NB4 (cell line): ENCODE results near the gene SLC7A7.
"Not testable (repeated sequence)": the region's sequence is repeated elsewhere in the genome, so short reads cannot be mapped to it uniquely, and the experiment has no call there.

Source experiments
- POLR2A ChIP-seq: IDR thresholded peaks from 2 replicates; pipeline ENCODE4 v1.6.1; 2011; ENCODE audit warnings: mild to moderate bottlenecking; ENCODE audit not compliant: insufficient read length; ENCODE audit errors: extremely low read depth
- TF ChIP-seq, protein P1 (sequence below): IDR thresholded peaks from one replicate; pipeline ENCODE4 v1.5.1; 2012; ENCODE audit warnings: low read depth, low read length
- TF ChIP-seq, protein P2 (sequence below): IDR thresholded peaks from 2 replicates; pipeline ENCODE4 v1.6.1; 2011; ENCODE audit warnings: low read depth, low read length

DNA sequence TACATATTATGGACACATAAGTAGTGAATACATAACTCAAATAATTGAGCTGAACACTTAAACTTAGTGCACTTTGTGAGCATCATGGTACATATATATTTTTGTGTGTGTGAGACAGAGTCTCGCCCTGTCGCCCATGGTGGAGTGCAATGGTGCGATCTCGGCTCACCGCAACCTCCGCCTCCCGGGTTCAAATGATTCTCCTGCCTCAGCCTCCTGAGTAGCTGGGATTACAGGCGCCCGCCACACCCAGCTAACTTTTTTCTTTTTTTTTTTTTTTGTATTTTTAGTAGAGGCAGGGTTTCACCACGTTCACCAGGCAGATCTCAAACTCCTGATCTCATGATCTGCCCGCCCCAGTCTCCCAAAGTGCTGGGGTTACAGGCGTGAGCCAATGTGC is 36.9 kb upstream of the SLC7A7 start:
- not testable (repeated sequence) for TF ChIP-seq POLR2A
- TF ChIP-seq, protein P1, sequence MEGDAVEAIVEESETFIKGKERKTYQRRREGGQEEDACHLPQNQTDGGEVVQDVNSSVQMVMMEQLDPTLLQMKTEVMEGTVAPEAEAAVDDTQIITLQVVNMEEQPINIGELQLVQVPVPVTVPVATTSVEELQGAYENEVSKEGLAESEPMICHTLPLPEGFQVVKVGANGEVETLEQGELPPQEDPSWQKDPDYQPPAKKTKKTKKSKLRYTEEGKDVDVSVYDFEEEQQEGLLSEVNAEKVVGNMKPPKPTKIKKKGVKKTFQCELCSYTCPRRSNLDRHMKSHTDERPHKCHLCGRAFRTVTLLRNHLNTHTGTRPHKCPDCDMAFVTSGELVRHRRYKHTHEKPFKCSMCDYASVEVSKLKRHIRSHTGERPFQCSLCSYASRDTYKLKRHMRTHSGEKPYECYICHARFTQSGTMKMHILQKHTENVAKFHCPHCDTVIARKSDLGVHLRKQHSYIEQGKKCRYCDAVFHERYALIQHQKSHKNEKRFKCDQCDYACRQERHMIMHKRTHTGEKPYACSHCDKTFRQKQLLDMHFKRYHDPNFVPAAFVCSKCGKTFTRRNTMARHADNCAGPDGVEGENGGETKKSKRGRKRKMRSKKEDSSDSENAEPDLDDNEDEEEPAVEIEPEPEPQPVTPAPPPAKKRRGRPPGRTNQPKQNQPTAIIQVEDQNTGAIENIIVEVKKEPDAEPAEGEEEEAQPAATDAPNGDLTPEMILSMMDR, result not testable (repeated sequence)
- TF ChIP-seq, protein P2, sequence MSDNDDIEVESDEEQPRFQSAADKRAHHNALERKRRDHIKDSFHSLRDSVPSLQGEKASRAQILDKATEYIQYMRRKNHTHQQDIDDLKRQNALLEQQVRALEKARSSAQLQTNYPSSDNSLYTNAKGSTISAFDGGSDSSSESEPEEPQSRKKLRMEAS, result not testable (repeated sequence)
